PC-9 (cell line): Measurements from ENCODE around the gene MEIS2. TPM values are rescaled to one million over a fixed set of nuclear protein-coding genes. Genes with fewer than 3 reads are reported as not detected.

Experiments used
- BruUV-seq: library from RNA; stranded (reverse); fragments of 400-500 nt; replicated peaks from 2 replicates; lab custom pipeline; 2021; lab: Mats Ljungman, UMichigan
- CTCF ChIA-PET: fragments of 300-600 bp; sonication (Branson Sonifier 250); formaldehyde crosslinking; loops from one replicate; lab custom pipeline; 2022; ENCODE audit warnings: antibody characterized with exemption; lab: Charles Lee
- POLR2A ChIA-PET: fragments of 300-600 bp; sonication (Branson Sonifier 250); formaldehyde crosslinking; loops from one replicate; lab custom pipeline; 2022; ENCODE audit warnings: antibody characterized with exemption; ENCODE audit not compliant: unreplicated experiment; lab: Charles Lee
- DNase-seq, 2 experiments: peaks; one replicate each; pipeline versions ENCODE4 v3.0.0 to v3.0.0-alpha.2; 2015 to 2022; ENCODE audit warnings: mixed read lengths in 1 of 2
- H2AFZ ChIP-seq: fragments of 200-600 bp; sonication (generic); 2 replicates; pipeline ENCODE4 v1.8.1; 2017; ENCODE audit warnings: antibody characterized with exemption
- H3F3A ChIP-seq: fragments of 200-600 bp; sonication (generic); 2 replicates; pipeline ENCODE4 v1.8.1; 2017; ENCODE audit warnings: antibody characterized with exemption, mild to moderate bottlenecking, low read depth; ENCODE audit not compliant: insufficient read depth
- H3K27ac ChIP-seq: fragments of 200-600 bp; sonication (generic); 2 replicates; pipeline ENCODE4 v1.6.1; 2016; ENCODE audit warnings: mixed run types
- H3K27me3 ChIP-seq: fragments of 200-600 bp; sonication (generic); 2 replicates; pipeline ENCODE4 v1.6.1; 2016; ENCODE audit warnings: low read depth, mixed run types; ENCODE audit not compliant: insufficient read depth
- H3K36me3 ChIP-seq: fragments of 200-600 bp; sonication (generic); 2 replicates; pipeline ENCODE4 v1.6.1; 2016; ENCODE audit warnings: low read depth, mixed run types
- H3K4me1 ChIP-seq: fragments of 200-600 bp; sonication (generic); replicated peaks from 2 replicates; pipeline ENCODE4 v1.6.1; 2016; ENCODE audit warnings: mixed run types; ENCODE audit not compliant: insufficient read depth
- H3K4me2 ChIP-seq: fragments of 200-600 bp; sonication (generic); 2 replicates; pipeline ENCODE4 v1.6.1; 2017; ENCODE audit warnings: mixed run types
- H3K4me3 ChIP-seq: fragments of 200-600 bp; sonication (generic); 2 replicates; pipeline ENCODE4 v1.6.1; 2016; ENCODE audit warnings: mixed run types
- H3K79me2 ChIP-seq: fragments of 200-600 bp; sonication (generic); 2 replicates; pipeline ENCODE4 v1.6.1; 2017; ENCODE audit warnings: low read depth, mixed run types
- H3K9me2 ChIP-seq: fragments of 200-600 bp; sonication (generic); 2 replicates; pipeline ENCODE4 v1.8.1; 2017; ENCODE audit warnings: mild to moderate bottlenecking; ENCODE audit not compliant: insufficient read depth
- H3K9me3 ChIP-seq: fragments of 200-600 bp; sonication (generic); 2 replicates; pipeline ENCODE4 v1.8.1; 2016; ENCODE audit warnings: low read depth; ENCODE audit not compliant: insufficient read depth
- H4K20me1 ChIP-seq: fragments of 200-600 bp; sonication (generic); 2 replicates; pipeline ENCODE4 v1.8.1; 2017; ENCODE audit not compliant: insufficient read depth
- CTCF ChIP-seq: fragments of 200-600 bp; sonication (generic); conservative IDR thresholded peaks from 2 replicates; pipeline ENCODE4 v1.6.1; 2017; ENCODE audit warnings: mixed run types, antibody characterized with exemption, mild to moderate bottlenecking, moderate library complexity
- EZH2 ChIP-seq: fragments of 200-600 bp; sonication (generic); IDR thresholded peaks from 2 replicates; pipeline ENCODE4 v1.8.0; 2017; ENCODE audit warnings: antibody characterized with exemption, low read depth
- intact Hi-C: fragments of 100-400 bp; cut with micrococcal nuclease; formaldehyde crosslinking; loops from one replicate; pipeline ENCODE4 v1.10.0; 2022; ENCODE audit not compliant: unreplicated experiment
- total RNA-seq: library from RNA; stranded (reverse); gene quantifications from 2 replicates; pipeline ENCODE4 v1.2.3, GENCODE V29; 2021

Gene MEIS2
- total RNA-seq, 1 experiment from 2014 or later: 29.1 TPM

GRCh38 chr15:37044915-37045648, 55.3 kb downstream of the MEIS2 start:
- POLR2A ChIA-PET: no interaction called here
- Histone ChIP-seq H3K36me3 (no peaks in the 10 kb centered on the region), H3K27me3 (no peaks in the 10 kb centered on the region), H3F3A (no peaks in the 10 kb centered on the region), H3K4me3 (no peak overlapping the region), H2AFZ (no peak overlapping the region), H4K20me1 (no peaks in the 10 kb centered on the region), H3K27ac (no peak overlapping the region), H3K9me2 (no peaks in the 10 kb centered on the region), H3K9me3 (no peaks in the 10 kb centered on the region), H3K4me1 (peaks cover 7% of the 10 kb centered on the region; the same call in 1 of the 2 replicates), H3K4me2 (no peak overlapping the region), H3K79me2 (no peaks in the 10 kb centered on the region)
- CTCF ChIA-PET: interaction anchor here (0.6 kb wide), 1 partner anchor 1519 kb away, joined by 4 read pairs; no protein-coding TSS in a partner anchor
- DNase-seq: no peak
- no TSS peak for BruUV-seq
- intact Hi-C loops: loop anchor here (10.0 kb wide), 1 partner anchor 1350 kb away; no protein-coding TSS in a partner anchor
- TF ChIP-seq EZH2 (no peak), CTCF (no peak)

- TF ChIP-seq EZH2 (no peak), CTCF (no peak)
- DNase-seq: no peak
- no peak overlapping the region for H3K27ac ChIP-seq
- H3K36me3 ChIP-seq: no peaks in the 10 kb centered on the region
- no peaks in the 10 kb centered on the region for H3K9me2 ChIP-seq
- H4K20me1 ChIP-seq: no peaks in the 10 kb centered on the region
- no peaks in the 10 kb centered on the region; the same call in 1 of the 2 replicates for H3K4me1 ChIP-seq
- no TSS peak for BruUV-seq
- H3K27me3 ChIP-seq: no peaks in the 10 kb centered on the region
- CTCF ChIA-PET: no interaction called here
- no peaks in the 10 kb centered on the region for H3F3A ChIP-seq
- no peaks in the 10 kb centered on the region for H3K79me2 ChIP-seq
- intact Hi-C loops: loop anchor here (10.0 kb wide), 1 partner anchor 1347 kb away; no protein-coding TSS in a partner anchor
- POLR2A ChIA-PET: no interaction called here
- no peak overlapping the region for H3K4me2 ChIP-seq
- H3K4me3 ChIP-seq: no peak overlapping the region
- no peak overlapping the region for H2AFZ ChIP-seq
- H3K9me3 ChIP-seq: no peaks in the 10 kb centered on the region
These were observed 58.5 kb downstream of the MEIS2 start for GRCh38 chr15:37041836-37042235.

GRCh38 chr15:37041042-37041441, 59.3 kb downstream of the MEIS2 start:
- intact Hi-C loops: loop anchor here (10.0 kb wide), 1 partner anchor 1346 kb away; no protein-coding TSS in a partner anchor
- DNase-seq: no peak
- no peaks in the 10 kb centered on the region for H4K20me1 ChIP-seq
- H3K4me3 ChIP-seq: no peak overlapping the region
- H3K27ac ChIP-seq: no peak overlapping the region
- H3K9me3 ChIP-seq: no peaks in the 10 kb centered on the region
- H3K27me3 ChIP-seq: no peaks in the 10 kb centered on the region
- ChIA-PET CTCF (no interaction called here), POLR2A (no interaction called here)
- no peaks in the 10 kb centered on the region for H3K36me3 ChIP-seq
- no peaks in the 10 kb centered on the region for H3K79me2 ChIP-seq
- BruUV-seq: no TSS peak
- no peak overlapping the region for H2AFZ ChIP-seq
- H3K9me2 ChIP-seq: no peaks in the 10 kb centered on the region
- no peaks in the 10 kb centered on the region for H3F3A ChIP-seq
- H3K4me1 ChIP-seq: no peaks in the 10 kb centered on the region
- TF ChIP-seq CTCF (no peak), EZH2 (no peak)
- H3K4me2 ChIP-seq: no peak overlapping the region
